Mesodermal cell (in vitro differentiated cells): ENCODE results near the gene MEIG1. TPM values are rescaled to one million over a fixed set of nuclear protein-coding genes. Genes with fewer than 3 reads are reported as not detected.
A peak's percentile ranks its signal among the peaks of the same experiment; 100 is the strongest.

Source experiments
- H3K27ac ChIP-seq: 2 replicates; pipeline ENCODE4 v1.7.0; 2013; ENCODE audit warnings: mild to moderate bottlenecking, low read depth, low read length, moderate library complexity; ENCODE audit not compliant: severe bottlenecking
- H3K36me3 ChIP-seq: 2 replicates; pipeline ENCODE4 v1.7.1; 2013; ENCODE audit warnings: mild to moderate bottlenecking, low read length, moderate library complexity; ENCODE audit not compliant: control insufficient read depth, insufficient read depth
- H3K4me1 ChIP-seq: one replicate; pipeline ENCODE4 v1.7.1; 2013; ENCODE audit warnings: mild to moderate bottlenecking, low read length; ENCODE audit not compliant: insufficient read depth, control insufficient read depth, poor library complexity, severe bottlenecking
- H3K4me3 ChIP-seq: 2 replicates; pipeline ENCODE4 v1.7.0; 2013; ENCODE audit warnings: low read length, control low read depth, mild to moderate bottlenecking; ENCODE audit not compliant: insufficient read depth, poor library complexity, severe bottlenecking; ENCODE audit errors: extremely low read depth
- H3K9me3 ChIP-seq: 2 replicates; pipeline ENCODE4 v1.7.1; 2013; ENCODE audit warnings: mild to moderate bottlenecking, low read length, moderate library complexity; ENCODE audit not compliant: control insufficient read depth
- WGBS, 2 experiments: methylation state at CpG; one replicate each; pipeline ENCODE4 v1.1.5; 2013; ENCODE audit warnings: missing lambda C conversion rate in 2 of 2; ENCODE audit not compliant: insufficient coverage in 2 of 2; 5-methylcytosine and 5-hydroxymethylcytosine counted together
- polyA plus RNA-seq, 2 experiments: library from polyadenylated mRNA; stranded (reverse); fragments of 50-300 nt; gene quantifications; one replicate each; pipeline ENCODE4 v1.2.3, GENCODE V29; 2013

Gene MEIG1, protein sequence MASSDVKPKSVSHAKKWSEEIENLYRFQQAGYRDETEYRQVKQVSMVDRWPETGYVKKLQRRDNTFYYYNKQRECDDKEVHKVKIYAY
- 1.1 TPM for polyA plus RNA-seq (2013, experiment 1 of 2)
- 1.0 TPM for polyA plus RNA-seq (2013, experiment 2 of 2)

- Histone ChIP-seq H3K27ac (peak within 1 kb of the TSS; percentile 98), H3K4me1 (no peaks in the 10 kb centered on the region), H3K36me3 (no peaks in the 10 kb centered on the region), H3K4me3 (peak within 1 kb of the TSS; percentile 66), H3K9me3 (no peaks in the 10 kb centered on the region)
- WGBS, 2 experiments: 0 to 1% methylated on average over 53 to 58 of the region's 60 CpGs
Observed at GRCh38 chr10:14959221-14960057, at the start of gene MEIG1. Gene MEIG1, plus strand, starts transcription at chr10:14959388. Its CDS starts 7,081 bp downstream, at chr10:14966469.

- H3K4me3 ChIP-seq: no peak overlapping the region
- H3K27ac ChIP-seq: no peak overlapping the region
- H3K4me1 ChIP-seq: no peaks in the 10 kb centered on the region
- WGBS, 2 experiments: 95 to 99% methylated on average over 4 of the region's 4 CpGs
- H3K36me3 ChIP-seq: peaks cover 82% of the 10 kb centered on the region
- H3K9me3 ChIP-seq: peaks cover 19% of the 10 kb centered on the region
Observed at GRCh38 chr10:14910953-14911352, 48.2 kb upstream of the MEIG1 start.

- WGBS, 2 experiments: 95 to 96% methylated on average over 3 of the region's 3 CpGs
- Histone ChIP-seq H3K27ac (no peak overlapping the region), H3K36me3 (peaks cover 82% of the 10 kb centered on the region), H3K4me1 (no peaks in the 10 kb centered on the region), H3K9me3 (peaks cover 27% of the 10 kb centered on the region), H3K4me3 (no peak overlapping the region)
Observed at GRCh38 chr10:14911801-14912200, 47.4 kb upstream of the MEIG1 start.

GRCh38 chr10:14916600-14916999 lies 42.6 kb upstream of the MEIG1 start:
- H3K36me3 ChIP-seq: peaks cover 78% of the 10 kb centered on the region
- no peak overlapping the region for H3K4me3 ChIP-seq
- no peak overlapping the region for H3K27ac ChIP-seq
- peaks cover 28% of the 10 kb centered on the region for H3K9me3 ChIP-seq
- H3K4me1 ChIP-seq: no peaks in the 10 kb centered on the region
- 71% methylated on average over 1 of the region's 2 CpGs; no CpG with 5 or more reads in 1 of the 2 experiments for WGBS, 2 experiments

GRCh38 chr10:14917827-14918226 lies 41.4 kb upstream of the MEIG1 start:
- Histone ChIP-seq H3K36me3 (peaks cover 78% of the 10 kb centered on the region), H3K4me3 (no peak overlapping the region), H3K9me3 (peaks cover 28% of the 10 kb centered on the region), H3K4me1 (no peaks in the 10 kb centered on the region), H3K27ac (no peak overlapping the region)
- 100% methylated on average over 1 to 3 of the region's 3 CpGs for WGBS, 2 experiments

GRCh38 chr10:14918964-14919363 lies 40.2 kb upstream of the MEIG1 start:
- peaks cover 84% of the 10 kb centered on the region for H3K36me3 ChIP-seq
- 90% methylated on average over 2 of the region's 3 CpGs; no CpG with 5 or more reads in 1 of the 2 experiments for WGBS, 2 experiments
- H3K9me3 ChIP-seq: peaks cover 27% of the 10 kb centered on the region

GRCh38 chr10:14924013-14924412 lies 35.2 kb upstream of the MEIG1 start:
- H3K4me3 ChIP-seq: no peak overlapping the region
- 97 to 100% methylated on average over 2 to 7 of the region's 7 CpGs for WGBS, 2 experiments
- peaks cover 83% of the 10 kb centered on the region for H3K36me3 ChIP-seq
- H3K4me1 ChIP-seq: no peaks in the 10 kb centered on the region
- H3K27ac ChIP-seq: no peak overlapping the region
- no peaks in the 10 kb centered on the region for H3K9me3 ChIP-seq

More at GRCh38 chr10:14918964-14919363, 40.2 kb upstream of the MEIG1 start:
- no peak overlapping the region for H3K27ac ChIP-seq
- no peaks in the 10 kb centered on the region for H3K4me1 ChIP-seq
- no peak overlapping the region for H3K4me3 ChIP-seq

DNA sequence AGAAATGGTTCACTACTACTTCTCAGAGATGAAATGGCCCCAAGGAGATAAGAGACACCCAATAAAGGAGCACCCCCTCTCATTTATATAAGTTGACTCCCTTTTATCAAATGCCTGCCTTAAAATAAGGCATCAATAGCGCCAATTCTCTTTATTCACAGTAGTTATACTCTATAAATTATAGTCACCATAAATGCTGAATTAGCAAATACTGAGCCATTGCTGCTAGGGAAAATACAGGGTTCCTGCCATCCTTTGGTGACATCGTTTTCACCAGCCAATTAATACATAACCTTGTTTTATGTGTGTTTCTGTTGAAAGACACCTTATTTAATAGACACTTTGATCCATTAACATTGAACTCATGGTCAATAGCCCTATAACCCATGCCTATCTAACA lies 33.9 kb upstream of the MEIG1 start:
- Histone ChIP-seq H3K4me3 (no peak overlapping the region), H3K27ac (no peak overlapping the region), H3K36me3 (peaks cover 80% of the 10 kb centered on the region), H3K9me3 (no peaks in the 10 kb centered on the region), H3K4me1 (no peaks in the 10 kb centered on the region)
- WGBS, 2 experiments: 100% methylated on average over 1 of the region's 2 CpGs; no CpG with 5 or more reads in 1 of the 2 experiments

- Histone ChIP-seq H3K27ac (no peak overlapping the region), H3K4me1 (no peaks in the 10 kb centered on the region), H3K36me3 (peaks cover 81% of the 10 kb centered on the region), H3K9me3 (no peaks in the 10 kb centered on the region), H3K4me3 (no peak overlapping the region)
- 96 to 97% methylated on average over 3 to 6 of the region's 8 CpGs for WGBS, 2 experiments
Observed at GRCh38 chr10:14926061-14926470, 33.1 kb upstream of the MEIG1 start.

DNA sequence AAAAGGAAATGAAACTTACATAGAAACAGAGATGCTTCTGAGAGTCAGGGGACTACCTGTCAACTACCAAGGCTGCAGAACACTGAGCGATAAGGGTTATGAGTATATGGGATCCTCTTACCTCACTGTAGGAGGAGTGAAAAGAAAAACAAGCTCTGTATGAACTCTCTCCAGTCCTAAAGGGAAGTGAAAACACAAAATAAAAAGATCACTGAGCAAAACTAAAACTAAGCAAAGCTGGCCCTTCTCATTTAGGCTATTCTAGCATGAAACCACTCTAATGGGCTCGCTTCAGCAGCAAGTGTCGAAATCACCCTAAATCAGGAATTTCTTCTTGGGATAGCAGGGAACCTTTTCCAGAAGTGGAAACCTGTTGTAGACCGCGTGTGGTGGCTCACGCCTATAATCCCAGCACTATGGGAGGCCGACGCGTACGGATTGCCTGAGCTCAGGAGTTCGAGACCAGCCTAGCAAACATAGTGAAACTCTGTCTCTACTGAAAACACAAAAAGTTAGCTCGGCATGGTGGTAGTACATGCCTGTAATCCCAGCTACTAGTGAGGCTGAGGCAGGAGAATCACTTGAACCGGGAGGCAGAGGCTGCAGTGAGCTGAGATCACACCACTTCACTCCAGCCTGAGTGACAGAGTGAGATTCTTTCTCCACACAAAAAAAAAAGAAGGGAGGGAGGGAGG lies 32.3 kb upstream of the MEIG1 start:
- Histone ChIP-seq H3K4me1 (no peaks in the 10 kb centered on the region), H3K36me3 (peaks cover 81% of the 10 kb centered on the region), H3K9me3 (no peaks in the 10 kb centered on the region), H3K4me3 (no peak overlapping the region), H3K27ac (no peak overlapping the region)
- 89 to 95% methylated on average over 11 of the region's 13 CpGs for WGBS, 2 experiments
